CD4-positive, alpha-beta T cell treated with Interleukin-6 at 100 ng/mL for 8 hours (primary cell): ENCODE results near the gene CLTCL1.

Experiments used
- DNase-seq: peaks from one replicate; pipeline ENCODE4 v3.0.0-alpha.2; 2020; ENCODE audit warnings: mixed read lengths, low spot score

Gene CLTCL1

GRCh38 chr22:19195796-19196731 lies 95.5 kb downstream of the CLTCL1 start:
- DNase-seq: no peak

- DNase-seq: no peak
These were observed 96.6 kb downstream of the CLTCL1 start for GRCh38 chr22:19194766-19195536.

- DNase-seq: no peak
These were observed 97.6 kb downstream of the CLTCL1 start for GRCh38 chr22:19193879-19194278.

GRCh38 chr22:19187716-19188563 lies 103.6 kb downstream of the CLTCL1 start:
- no peak for DNase-seq

- DNase-seq: no peak
These were observed 107.1 kb downstream of the CLTCL1 start for GRCh38 chr22:19184276-19184997.

- DNase-seq: no peak
These were observed 108.3 kb downstream of the CLTCL1 start for GRCh38 chr22:19183216-19183615.

GRCh38 chr22:19182472-19183157 lies 108.9 kb downstream of the CLTCL1 start:
- DNase-seq: no peak

GRCh38 chr22:19181786-19182471 lies 109.6 kb downstream of the CLTCL1 start:
- DNase-seq: no peak

GRCh38 chr22:19180740-19181410 lies 110.6 kb downstream of the CLTCL1 start:
- DNase-seq: no peak

GRCh38 chr22:19180234-19180633 lies 111.3 kb downstream of the CLTCL1 start:
- DNase-seq: no peak

- DNase-seq: peak; percentile 50
These were observed 111.9 kb downstream of the CLTCL1 start for GRCh38 chr22:19179497-19180048.

GRCh38 chr22:19178657-19179496 lies 112.6 kb downstream of the CLTCL1 start, which contains the start of gene SLC25A1:
Gene SLC25A1 (minus strand): TSS chr22:19178736. CDS start chr22:19178673, 63 bp downstream.
- DNase-seq: peak; percentile 83

- peak; percentile 39 for DNase-seq
These were observed 113.4 kb downstream of the CLTCL1 start for GRCh38 chr22:19178065-19178656.

- DNase-seq: no peak
These were observed 114.1 kb downstream of the CLTCL1 start for GRCh38 chr22:19177164-19178064.

- no peak for DNase-seq
These were observed 114.8 kb downstream of the CLTCL1 start for GRCh38 chr22:19176732-19177131.

- no peak for DNase-seq
These were observed 115.3 kb downstream of the CLTCL1 start for GRCh38 chr22:19176175-19176643.
